Germinal center (tissue), 1 donor: ENCODE measurements around the gene SPRYD3.
"Not testable (repeated sequence)": the region's sequence is repeated elsewhere in the genome, so short reads cannot be mapped to it uniquely, and the experiment has no call there.

Source experiments
- DNase-seq: peaks from one replicate; pipeline ENCODE4 v3.0.0; 2012; ENCODE audit warnings: mixed read lengths, low spot score

Gene SPRYD3, protein sequence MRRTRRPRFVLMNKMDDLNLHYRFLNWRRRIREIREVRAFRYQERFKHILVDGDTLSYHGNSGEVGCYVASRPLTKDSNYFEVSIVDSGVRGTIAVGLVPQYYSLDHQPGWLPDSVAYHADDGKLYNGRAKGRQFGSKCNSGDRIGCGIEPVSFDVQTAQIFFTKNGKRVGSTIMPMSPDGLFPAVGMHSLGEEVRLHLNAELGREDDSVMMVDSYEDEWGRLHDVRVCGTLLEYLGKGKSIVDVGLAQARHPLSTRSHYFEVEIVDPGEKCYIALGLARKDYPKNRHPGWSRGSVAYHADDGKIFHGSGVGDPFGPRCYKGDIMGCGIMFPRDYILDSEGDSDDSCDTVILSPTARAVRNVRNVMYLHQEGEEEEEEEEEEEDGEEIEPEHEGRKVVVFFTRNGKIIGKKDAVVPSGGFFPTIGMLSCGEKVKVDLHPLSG

DNA sequence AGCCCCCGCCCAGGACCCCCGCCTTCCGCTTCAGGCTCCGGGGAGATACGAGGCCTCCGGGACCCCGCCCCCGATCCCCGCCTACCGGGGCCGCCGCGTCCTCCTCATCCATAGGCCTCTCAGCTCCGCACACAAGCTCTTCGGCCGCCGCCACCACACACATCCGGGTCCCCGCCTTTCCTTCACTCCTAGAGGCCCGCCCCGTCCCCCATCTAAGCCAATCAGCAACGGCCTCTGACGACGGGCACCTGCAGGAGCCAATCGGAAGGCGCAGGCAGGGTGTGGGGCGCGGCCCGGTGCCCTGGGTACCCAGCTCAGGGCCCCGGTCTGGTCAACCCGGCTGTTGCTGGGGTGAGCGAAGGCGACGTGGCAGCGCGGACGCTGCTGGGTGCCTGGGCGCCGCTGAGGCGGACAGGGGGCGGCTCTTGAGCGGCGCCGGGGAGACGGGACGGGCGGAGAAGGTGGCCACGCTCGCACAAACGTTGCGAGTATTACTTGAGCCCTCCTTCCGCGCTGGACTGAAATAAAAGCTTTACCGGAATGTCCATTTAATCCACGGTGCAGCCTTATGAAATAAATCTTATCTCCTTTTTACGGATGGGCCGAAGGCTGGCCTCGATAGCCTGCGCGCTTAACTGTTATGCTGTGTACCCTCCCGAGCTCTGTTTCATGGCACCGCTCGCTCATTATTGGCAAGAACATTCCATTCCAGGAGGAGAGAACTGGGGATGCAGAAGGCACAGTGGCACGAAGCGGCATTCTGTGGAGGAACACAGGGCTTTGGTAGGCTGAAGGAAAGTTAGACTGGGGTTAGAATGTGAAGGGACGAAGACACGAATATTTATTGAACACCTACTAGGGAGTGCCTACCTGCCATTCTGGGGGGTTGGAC, at the start of gene SPRYD3:
TSS of gene SPRYD3 (minus strand) at position 165 of the 892 bp plus-strand sequence. CDS start at position 108, 57 bp downstream.
- DNase-seq: peak; percentile 100

DNA sequence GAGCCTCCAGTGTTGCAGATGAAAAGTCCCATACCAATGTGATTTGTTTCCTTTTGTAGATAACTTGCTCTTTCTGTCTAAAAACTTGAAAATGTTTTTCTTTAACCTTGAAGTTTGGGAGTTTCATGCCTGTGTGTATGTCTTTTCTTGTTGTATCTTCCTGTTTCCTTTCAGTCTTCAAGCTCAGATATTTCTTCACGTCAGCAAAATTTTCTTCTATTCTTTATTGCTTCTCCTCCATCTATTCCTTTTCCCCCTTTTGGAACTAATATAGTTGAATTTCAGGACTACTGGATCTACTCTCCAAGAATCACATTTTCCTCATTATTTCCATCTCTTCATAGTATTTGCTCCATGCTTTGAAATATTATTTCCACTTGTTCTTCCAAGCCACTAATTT, 48.0 kb upstream of the SPRYD3 start:
- DNase-seq: no peak

DNA sequence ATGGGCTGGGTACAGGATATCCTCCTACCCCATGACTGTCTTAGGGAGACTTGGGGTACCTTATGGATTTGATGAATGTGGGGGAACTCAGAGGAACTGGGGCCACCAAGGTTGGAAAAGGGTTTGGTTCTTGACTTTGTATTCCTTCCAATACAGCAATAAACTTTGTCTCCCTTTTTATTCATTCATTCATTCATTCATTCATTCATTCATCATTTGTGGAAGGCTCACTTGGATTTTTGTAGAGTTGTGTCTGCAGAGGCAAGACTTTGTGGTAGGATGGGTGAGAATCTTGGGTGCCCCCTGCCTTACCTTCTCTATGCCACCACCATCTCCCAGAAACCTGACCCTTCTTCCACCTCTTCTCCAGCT, 45.1 kb upstream of the SPRYD3 start:
- DNase-seq: no peak

DNA sequence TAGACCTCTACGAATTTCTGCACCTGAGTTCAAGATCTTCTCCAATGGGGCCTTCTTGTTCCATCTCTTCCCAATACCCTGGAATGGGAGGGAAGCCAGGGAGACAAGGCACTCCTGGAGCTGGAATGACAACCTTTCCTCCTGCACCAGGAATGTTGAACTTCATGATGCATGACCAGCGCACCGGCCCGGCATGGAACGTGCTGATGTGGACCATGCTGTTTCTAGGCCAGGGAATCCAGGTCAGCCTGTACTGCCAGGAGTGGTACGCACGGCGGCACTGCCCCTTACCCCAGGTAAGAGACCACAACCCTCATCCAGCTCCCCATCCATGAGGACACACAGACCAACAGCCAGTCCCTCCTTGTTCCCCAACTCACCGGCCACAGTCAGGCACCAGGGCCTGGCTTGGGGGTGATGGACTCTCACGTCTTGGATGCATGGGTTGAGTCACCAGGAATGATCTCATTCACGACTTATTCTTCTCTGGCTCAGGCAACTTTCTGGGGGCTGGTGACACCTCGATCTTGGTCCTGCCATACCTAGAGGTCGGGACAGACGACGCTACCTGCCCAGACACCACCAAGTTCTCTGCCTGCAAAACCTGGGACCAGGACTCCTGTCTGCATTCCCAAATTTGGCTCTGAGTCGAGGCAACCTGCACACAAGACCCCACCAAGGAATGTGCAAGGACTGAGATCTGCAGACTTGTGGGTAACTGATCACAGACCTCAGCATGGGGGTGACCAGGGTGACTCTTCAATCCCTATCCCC, 44.6 kb upstream of the SPRYD3 start:
- no peak for DNase-seq

DNA sequence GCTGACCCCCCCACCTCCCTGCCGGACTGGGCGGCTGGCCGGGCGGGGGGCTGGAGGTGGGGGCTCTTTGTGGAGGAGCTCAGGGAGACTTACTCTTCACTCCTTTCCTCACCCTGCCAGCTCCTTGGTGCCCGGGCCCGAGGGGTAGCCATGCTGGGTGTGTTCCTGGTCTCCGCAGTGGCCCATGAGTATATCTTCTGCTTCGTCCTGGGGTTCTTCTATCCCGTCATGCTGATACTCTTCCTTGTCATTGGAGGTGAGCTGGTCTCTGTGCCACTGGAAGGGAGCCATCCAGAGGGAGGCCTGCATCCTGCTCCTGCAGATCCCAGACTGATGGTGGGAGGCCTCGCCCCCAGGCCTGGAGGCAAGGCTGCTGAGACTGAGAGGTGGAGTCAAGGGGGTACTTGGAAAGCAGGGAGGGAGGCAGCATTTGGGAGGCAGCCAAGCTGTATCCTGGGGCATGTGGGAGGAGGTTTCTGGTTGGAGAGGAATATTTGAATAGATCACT, 43.8 kb upstream of the SPRYD3 start:
- no peak for DNase-seq

DNA sequence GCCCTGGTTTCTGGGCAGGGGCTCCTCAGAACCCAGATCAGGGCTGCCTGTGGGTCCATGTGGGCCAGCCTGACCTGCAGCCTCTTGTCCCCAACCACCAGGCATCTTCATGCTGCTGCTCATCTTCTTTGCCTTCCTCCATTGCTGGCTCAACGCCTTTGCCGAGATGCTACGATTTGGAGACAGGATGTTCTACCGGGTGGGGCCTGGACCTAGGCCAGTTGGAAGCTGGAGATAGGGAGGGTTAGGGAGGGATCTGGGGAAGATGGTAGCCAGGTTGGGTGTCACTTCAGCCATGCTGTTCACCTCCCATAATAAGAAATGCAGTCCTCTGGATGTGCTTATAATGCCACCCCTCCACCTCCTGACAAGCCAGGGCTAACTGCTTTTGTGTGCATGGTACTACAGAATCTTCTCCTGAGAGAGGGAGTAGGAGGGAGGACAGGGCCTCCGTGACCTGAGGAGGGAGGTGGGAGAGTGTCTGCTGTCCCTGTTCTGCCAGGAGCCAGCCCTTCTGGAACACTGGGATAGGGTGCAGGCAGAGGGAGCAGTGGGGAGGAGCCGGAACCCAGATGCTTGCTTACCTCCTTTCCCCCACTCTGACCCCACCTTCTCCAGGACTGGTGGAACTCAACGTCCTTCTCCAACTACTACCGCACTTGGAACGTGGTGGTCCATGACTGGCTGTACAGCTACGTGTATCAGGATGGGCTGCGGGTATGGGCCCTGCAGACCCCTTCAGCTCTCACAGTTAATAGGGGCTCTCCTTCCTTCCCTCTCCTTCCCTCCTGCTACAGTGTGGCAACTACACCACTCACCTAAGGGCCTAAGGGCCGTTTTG, 41.7 kb upstream of the SPRYD3 start:
- DNase-seq: no peak

DNA sequence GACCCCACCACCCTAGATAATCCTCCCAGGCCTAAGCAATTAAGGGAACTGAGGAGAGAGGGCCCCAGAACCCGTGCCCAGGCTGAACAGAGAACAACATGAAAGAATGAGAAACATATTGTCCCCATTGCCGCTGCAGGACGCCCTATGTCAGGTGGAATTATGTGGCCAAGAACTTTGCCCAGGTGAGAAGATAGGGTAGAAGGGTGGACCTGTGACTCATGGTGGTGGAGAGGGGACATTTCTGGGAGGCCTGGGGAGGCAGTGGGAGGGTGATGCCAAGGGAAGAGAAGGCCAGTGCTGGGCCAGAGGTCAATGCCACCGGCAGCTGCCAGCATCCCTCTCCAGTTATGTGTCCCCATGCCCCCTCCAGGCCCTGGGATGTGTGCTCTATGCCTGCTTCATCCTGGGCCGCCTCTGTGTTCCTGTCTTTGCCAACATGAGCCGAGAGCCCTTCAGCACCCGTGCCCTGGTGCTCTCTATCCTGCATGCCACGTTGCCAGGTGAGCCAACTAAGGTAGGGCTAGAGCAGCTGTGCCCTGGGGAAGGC, 39.6 kb upstream of the SPRYD3 start:
- no peak for DNase-seq

DNA sequence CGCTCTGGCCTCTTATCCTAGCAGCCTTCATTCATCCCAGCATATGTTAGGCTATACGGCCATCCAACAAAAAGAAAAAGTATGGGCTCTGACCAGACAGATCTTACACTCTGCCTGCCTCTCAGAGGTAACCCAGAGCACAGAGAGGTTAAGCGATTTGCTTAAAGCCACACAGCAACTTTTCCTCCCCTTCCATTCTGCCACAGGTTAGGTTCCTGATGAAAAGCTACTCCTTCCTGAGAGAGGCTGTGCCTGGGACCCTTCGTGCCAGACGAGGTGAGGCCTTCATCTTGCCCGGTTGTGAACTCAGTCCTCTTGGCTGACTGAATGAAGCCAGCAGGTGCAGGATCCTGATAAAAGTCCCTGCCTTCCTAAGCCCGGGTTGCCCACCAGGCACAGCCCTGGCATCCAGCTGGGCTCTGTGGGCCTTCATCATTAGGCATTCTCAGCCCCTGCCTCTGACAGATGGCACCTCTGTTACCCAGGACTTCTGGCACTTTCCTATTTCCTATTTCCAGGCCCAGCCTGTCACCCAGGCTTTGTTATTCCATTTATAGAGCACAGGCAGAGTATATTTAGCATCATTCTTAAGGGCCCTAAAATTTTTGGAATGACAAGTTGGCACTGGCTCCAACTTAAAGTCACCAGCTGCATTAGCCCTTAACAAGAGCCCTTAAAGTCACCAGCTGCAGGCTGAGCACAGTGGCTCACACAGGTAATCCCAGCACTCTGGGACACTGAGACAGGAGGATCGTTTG, 36.9 kb upstream of the SPRYD3 start:
- DNase-seq: no peak

DNA sequence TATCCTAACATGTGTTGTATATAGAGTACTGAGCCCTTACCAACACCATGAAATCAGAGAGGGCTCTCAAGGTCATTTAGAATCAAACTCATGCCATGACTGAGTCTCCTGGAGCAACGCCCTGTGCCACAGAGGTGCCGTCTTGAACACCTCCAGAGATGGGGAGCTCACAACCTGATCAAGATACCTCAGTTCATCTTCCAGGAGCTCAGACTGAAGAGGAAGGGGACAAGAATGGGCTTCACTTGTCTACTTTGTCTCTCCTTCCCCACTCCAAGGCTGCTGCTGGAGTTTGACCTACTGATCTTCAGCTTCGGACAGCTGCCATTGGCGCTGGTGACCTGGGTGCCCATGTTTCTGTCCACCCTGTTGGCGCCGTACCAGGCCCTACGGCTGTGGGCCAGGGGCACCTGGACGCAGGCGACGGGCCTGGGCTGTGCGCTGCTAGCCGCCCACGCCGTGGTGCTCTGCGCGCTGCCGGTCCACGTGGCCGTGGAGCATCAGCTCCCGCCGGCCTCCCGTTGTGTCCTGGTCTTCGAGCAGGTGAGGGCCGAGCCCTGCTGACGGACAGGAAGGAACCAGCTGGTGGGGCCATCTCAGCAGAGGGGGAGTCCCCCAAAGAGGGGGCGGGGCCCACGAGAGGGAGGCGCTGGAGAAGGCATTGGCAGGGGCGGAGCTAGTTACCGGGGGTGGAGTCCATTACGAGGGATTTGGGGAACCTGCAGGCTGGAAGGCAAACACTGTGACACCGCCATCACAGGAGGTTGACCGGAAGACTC, 36.1 kb upstream of the SPRYD3 start:
- DNase-seq: no peak

DNA sequence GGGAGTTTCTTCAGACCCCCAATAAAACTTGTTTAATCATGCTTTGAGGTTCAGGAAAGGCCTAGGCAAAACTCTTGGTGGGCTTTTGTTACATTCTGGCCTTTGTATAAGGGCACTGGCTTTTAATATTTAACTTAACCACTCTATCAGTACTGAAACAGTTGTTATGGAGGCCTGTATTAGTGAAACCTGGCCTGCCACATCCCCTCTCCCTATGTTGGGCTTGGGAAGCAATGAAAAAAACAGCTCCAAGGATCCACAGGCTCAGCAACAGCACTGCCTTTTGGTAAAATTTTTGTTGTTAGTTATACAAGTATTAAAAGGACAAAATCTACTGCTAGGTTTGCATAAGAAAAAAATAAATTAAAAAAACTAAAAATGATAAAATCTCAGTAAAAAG, 34.8 kb upstream of the SPRYD3 start:
- no peak for DNase-seq

DNA sequence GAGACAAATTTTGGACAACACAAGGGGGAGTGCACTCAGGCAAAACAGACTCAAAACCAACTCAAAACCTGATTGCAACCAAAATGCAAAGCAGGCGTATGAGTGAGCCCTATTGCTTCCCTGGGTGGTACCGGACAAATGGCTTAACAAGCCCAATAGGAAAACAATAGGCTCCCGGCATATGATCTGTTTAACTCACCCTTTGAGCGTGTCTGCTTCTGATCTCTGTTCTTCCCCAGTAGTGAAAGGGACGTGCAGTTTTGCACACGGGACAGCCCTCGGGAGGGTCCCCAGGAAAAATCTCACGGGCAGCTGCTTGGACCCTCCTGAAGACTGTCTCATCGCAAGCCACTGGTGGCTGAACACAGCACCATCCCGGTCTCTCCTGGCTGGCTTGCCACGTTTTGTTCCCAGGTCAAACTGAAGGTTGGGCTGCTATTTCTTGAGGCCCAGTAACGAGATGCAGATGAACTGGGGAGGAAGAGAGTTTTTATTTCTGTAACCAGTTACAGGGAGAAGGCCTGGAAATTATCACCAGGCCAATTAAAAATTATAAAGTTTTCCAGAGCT, 34.0 kb upstream of the SPRYD3 start:
- DNase-seq: no peak

DNA sequence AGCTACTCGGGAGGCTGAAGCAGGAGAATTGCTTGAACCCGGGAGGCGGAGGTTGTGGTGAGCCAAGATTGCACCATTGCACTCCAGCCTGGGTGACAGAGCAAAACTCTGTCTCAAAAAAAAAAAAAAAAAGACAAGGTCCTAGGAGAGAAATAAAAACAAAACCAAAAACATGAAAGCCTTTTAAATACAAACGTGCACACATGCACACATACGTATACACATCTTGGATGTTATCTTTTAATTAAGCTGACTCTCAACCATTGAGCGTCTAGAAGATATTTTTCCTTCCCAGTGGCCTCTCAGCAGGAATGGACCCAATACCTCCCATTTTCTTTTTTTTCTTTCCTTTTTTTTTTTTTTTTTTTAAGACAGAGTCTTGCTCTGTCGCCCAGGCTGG, 33.2 kb upstream of the SPRYD3 start:
- not testable (repeated sequence) for DNase-seq

DNA sequence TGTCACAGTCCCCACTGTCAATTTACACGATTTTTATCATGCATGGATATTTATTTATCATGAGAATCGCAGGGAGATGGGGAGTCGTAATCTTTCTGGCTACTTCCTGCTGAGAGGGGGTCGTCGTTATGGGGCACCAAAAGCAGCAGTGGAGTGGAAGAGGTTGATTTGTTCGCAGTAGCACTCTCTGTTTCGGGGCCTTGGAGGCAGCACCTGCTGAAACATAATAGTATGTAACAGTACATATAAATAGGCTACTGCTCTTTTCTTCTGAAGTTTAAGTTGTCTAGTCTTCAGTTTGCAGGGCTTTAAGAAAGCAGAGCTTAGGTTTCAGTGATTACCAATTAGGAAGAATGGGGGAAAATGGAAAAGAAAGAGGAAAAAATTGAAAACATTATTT, 27.9 kb upstream of the SPRYD3 start:
- DNase-seq: no peak

DNA sequence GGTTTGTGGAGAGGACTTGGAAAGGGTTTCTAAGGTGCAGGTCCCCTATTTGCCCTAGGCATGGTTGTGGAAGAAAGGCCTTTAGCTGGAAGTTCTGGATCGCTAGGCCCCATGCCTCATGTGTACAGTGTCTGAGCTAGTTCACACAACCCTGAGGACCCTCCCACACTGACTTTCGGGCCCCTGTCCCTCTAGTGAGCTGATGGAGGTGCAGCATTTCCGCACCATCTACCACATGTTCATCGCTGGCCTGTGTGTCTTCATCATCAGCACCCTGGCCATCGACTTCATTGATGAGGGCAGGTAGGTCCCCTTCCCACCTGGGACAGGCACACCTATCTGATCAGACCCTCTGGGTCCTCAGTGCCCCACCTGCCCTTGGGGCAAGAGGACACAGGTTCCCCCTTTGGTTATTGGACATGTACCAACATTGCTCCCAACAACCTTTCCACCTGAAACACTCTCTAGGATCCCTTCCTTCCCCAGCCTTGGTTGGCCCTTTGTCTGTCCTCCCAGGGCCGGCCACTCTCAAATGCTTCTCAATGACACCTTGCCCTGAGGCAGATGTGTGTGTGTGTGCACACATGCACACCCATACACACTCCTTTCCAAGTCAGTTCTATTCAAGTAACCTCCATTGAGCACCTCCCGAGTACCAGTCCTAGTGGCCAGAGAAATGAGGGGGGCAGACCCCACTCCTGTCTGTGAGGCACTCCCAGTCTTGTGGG, 26.7 kb upstream of the SPRYD3 start:
- no peak for DNase-seq

DNA sequence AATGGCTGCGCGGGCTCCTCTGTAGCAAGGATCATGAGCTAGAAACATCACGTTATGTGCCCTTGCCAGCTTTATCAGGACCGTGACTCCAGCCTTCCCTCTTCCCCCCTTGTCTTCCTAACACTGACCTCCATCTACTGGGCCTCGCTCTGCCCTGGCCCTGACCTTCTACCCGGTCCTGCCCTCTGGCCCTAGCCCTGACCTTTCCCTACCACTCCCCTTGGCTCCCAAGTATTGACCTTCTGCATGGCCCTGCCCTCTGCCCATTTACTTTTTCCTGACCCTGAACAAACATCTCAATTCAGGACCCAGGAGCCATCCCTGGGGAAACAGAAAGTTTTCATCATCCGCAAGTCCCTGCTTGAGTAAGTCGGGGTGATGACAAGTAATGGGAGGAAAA, 26.1 kb upstream of the SPRYD3 start:
- DNase-seq: no peak

DNA sequence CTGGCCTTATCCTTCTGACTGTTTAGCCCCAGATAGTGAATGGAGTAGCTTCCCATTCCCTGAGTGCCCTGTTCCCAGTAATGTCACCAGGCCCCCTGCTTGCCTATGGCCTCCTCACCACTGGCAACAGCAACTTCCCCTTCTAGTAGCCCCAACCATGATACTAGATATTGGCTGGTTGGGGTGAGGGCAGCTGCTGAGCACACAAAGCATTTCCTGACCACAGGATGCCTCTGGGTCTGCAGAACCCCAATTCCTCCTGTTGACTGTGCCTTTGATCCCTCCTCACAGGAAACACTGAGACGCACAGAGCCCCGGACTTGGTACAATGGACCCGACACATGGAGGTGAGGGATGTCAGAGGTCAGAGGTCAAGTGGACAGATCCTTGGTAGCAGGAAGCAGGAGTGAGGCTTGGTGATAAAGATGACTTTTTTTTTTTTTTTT, 24.7 kb upstream of the SPRYD3 start:
- DNase-seq: no peak

DNA sequence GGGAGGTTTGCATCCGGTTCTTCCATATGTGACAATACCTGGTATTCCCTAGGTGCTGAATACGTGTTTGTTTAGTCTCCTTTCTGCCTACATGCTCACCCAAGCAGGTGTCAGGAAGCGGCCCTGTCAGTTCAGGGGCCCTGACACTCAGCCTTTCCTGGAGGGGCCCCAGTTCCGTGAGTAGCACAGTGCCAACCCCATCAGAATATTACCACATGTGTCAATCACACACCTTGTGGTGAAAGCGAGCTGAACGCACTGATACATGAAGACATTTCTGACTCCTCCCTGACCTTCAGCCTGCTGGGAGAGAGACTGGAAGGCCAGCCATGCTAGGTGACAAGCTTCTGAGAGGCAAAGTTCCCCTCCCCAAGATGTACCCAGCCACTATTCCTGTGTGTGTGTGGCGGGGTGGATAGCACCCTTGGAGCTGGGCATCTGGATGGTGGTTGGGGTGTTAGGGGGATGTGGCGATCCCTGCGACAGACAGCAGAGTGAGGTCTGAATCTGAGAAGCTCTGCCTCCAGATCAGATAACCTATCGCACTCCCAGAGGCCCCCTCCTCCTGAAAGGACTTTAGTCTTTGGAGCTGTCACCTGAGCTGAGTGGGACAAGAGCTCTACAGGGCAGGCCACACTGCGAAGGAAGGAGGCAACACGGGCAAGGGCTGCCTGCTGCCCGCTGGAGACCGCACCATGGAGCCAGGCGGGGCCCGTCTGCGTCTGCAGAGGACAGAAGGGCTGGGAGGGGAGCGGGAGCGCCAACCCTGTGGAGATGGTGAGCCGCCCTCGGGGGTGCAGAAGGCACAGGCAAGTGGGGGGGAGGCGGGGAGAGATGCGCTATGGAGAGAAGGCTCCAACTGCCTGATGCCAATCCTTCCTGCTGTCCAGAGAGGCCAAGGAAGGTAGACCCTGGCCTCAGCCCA, 24.0 kb upstream of the SPRYD3 start, which contains the start of gene SOAT2:
TSS of gene SOAT2 (plus strand) at position 604 of the 925 bp plus-strand sequence. CDS start at position 696, 92 bp downstream.
- DNase-seq: no peak
